ENCODE results near the gene N4BP3. TPM values are rescaled to one million over a fixed set of nuclear protein-coding genes. Genes with fewer than 3 reads are reported as not detected.
A peak's percentile ranks its signal among the peaks of the same experiment; 100 is the strongest.

Gene N4BP3
- total RNA-seq, 2 experiments from 2014 or later, result 3.3 to 3.7 TPM

GRCh38 chr5:178136990-178137389 is 23.7 kb downstream of the N4BP3 start:
- DNase-seq (no peak), ATAC-seq (no peak)
- Mint-ChIP-seq H3K27ac (no peak overlapping the region), H3K4me3 (no peak overlapping the region), H3K27me3 (no peaks in the 10 kb centered on the region), H3K9me3 (ENCODE audit: low read depth) (no peaks in the 10 kb centered on the region), H3K4me1 (peaks cover 17% of the 10 kb centered on the region), H3K36me3 (ENCODE audit: low read depth) (peaks cover 28% of the 10 kb centered on the region)
- intact Hi-C loops (cut with DNase I, micrococcal nuclease), result no loop called here
- POLR2A ChIA-PET, result no interaction called here
- CTCF ChIA-PET, result interaction anchor here (1.9 to 2.3 kb wide), 3 partner anchors 16 to 60 kb away, joined by 5 to 11 read pairs (median 9); partner anchors contain the start of gene NHP2

DNA sequence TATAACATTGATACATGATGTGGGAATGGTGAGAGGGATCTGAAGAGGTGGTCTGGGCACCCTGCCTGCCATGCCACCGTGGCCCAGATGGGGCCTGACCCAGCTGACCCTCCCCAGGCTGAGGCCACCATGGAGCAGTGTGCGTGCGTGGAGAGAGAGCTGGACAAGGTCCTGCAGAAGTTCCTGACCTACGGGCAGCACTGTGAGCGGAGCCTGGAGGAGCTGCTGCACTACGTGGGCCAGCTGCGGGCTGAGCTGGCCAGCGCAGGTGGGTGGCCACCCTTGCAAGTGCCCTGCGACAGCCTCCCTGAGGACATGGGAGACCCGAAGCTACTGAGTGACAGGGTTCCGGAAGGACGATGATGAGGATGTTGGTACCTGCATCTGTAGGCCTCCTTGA is 24.7 kb downstream of the N4BP3 start:
- Mint-ChIP-seq H3K36me3 (ENCODE audit: low read depth) (peaks cover 26% of the 10 kb centered on the region), H3K27ac (no peak overlapping the region), H3K4me1 (peaks cover 14% of the 10 kb centered on the region), H3K4me3 (no peak overlapping the region), H3K9me3 (ENCODE audit: low read depth) (no peaks in the 10 kb centered on the region), H3K27me3 (no peaks in the 10 kb centered on the region)
- intact Hi-C loops (cut with DNase I, micrococcal nuclease), result no loop called here
- ATAC-seq, result no peak
- ChIA-PET POLR2A (no interaction called here), CTCF (interaction anchor here (0.9 to 2.3 kb wide), 3 partner anchors 16 to 60 kb away, joined by 4 to 9 read pairs (median 5); partner anchors contain the start of gene NHP2)
- DNase-seq, result no peak

- H3K4me1 Mint-ChIP-seq, result peaks cover 9% of the 10 kb centered on the region
- no peak for ATAC-seq
- H3K27ac Mint-ChIP-seq, result no peak overlapping the region
- no peak for DNase-seq
- POLR2A ChIA-PET, result no interaction called here
- intact Hi-C loops (cut with DNase I, micrococcal nuclease), result no loop called here
- no peaks in the 10 kb centered on the region for H3K9me3 Mint-ChIP-seq (ENCODE audit: low read depth)
- CTCF ChIA-PET, result interaction anchor here (0.6 to 1.7 kb wide), 3 partner anchors 21 to 64 kb away, joined by 3 to 9 read pairs (median 3); no protein-coding TSS in a partner anchor
- H3K36me3 Mint-ChIP-seq (ENCODE audit: low read depth), result peaks cover 24% of the 10 kb centered on the region
- H3K4me3 Mint-ChIP-seq, result no peak overlapping the region
- H3K27me3 Mint-ChIP-seq, result no peaks in the 10 kb centered on the region
Measured at GRCh38 chr5:178141550-178141949, 28.2 kb downstream of the N4BP3 start.

DNA sequence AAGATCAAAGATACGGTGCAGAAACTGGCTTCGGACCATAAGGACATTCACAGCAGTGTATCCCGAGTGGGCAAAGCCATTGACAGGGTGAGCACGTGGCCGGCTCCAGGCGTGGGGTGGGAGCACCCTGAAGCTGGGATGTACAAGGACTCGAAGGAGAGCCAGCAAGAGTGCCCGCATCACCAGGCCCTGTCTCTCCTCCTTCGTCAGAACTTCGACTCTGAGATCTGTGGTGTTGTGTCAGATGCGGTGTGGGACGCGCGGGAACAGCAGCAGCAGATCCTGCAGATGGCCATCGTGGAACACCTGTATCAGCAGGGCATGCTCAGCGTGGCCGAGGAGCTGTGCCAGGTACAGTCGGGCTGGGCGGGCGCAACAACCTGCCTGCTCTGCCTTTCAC is 29.3 kb downstream of the N4BP3 start:
- ChIA-PET POLR2A (interaction anchor here (0.6 to 2.4 kb wide), 3 partner anchors 11 to 1104 kb away, joined by 4 to 8 read pairs (median 4); partner anchors contain the start of gene NHP2), CTCF (interaction anchor here (1.6 to 5.6 kb wide), 2 partner anchors 9 to 66 kb away, joined by 8 to 47 read pairs; no protein-coding TSS in a partner anchor)
- no peaks in the 10 kb centered on the region for H3K27me3 Mint-ChIP-seq
- H3K36me3 Mint-ChIP-seq (ENCODE audit: low read depth), result peaks cover 30% of the 10 kb centered on the region
- H3K27ac Mint-ChIP-seq, result no peak overlapping the region
- peaks cover 11% of the 10 kb centered on the region for H3K4me1 Mint-ChIP-seq
- DNase-seq (no peak), ATAC-seq (no peak)
- H3K9me3 Mint-ChIP-seq (ENCODE audit: low read depth), result no peaks in the 10 kb centered on the region
- intact Hi-C loops (cut with DNase I, micrococcal nuclease), result no loop called here
- H3K4me3 Mint-ChIP-seq, result no peak overlapping the region

- Mint-ChIP-seq H3K4me3 (no peak overlapping the region), H3K36me3 (ENCODE audit: low read depth) (peaks cover 36% of the 10 kb centered on the region), H3K9me3 (ENCODE audit: low read depth) (no peaks in the 10 kb centered on the region), H3K4me1 (peaks cover 11% of the 10 kb centered on the region), H3K27ac (no peak overlapping the region), H3K27me3 (no peaks in the 10 kb centered on the region)
- ATAC-seq (no peak), DNase-seq (no peak)
- intact Hi-C loops (cut with DNase I, micrococcal nuclease), result no loop called here
- CTCF ChIA-PET, result interaction anchor here (0.6 to 5.6 kb wide), 5 partner anchors 10 to 1124 kb away, joined by 3 to 47 read pairs (median 5); partner anchors contain the start of gene NHP2
- POLR2A ChIA-PET, result interaction anchor here (1.4 to 2.4 kb wide), 2 partner anchors 11 to 19 kb away, joined by 4 to 8 read pairs; partner anchors contain the start of gene NHP2
Measured at GRCh38 chr5:178143246-178143645, 29.9 kb downstream of the N4BP3 start.

GRCh38 chr5:178143901-178144300 is 30.6 kb downstream of the N4BP3 start:
- ATAC-seq, result no peak
- POLR2A ChIA-PET, result interaction anchor here (0.6 to 2.4 kb wide), 2 partner anchors 10 to 76 kb away, joined by 3 to 8 read pairs; partner anchors contain the start of gene NHP2
- Mint-ChIP-seq H3K9me3 (ENCODE audit: low read depth) (no peaks in the 10 kb centered on the region), H3K36me3 (ENCODE audit: low read depth) (peaks cover 40% of the 10 kb centered on the region), H3K4me3 (no peak overlapping the region), H3K4me1 (peaks cover 13% of the 10 kb centered on the region), H3K27ac (no peak overlapping the region), H3K27me3 (no peaks in the 10 kb centered on the region)
- no peak for DNase-seq
- CTCF ChIA-PET, result interaction anchor here (0.6 to 5.6 kb wide), 5 partner anchors 10 to 1321 kb away, joined by 3 to 47 read pairs (median 5); partner anchors contain the start of gene NHP2
- intact Hi-C loops (cut with DNase I, micrococcal nuclease), result no loop called here

- DNase-seq (peak; percentile 83), ATAC-seq (peak; percentile 73)
- CTCF ChIA-PET, result interaction anchor here (0.7 to 5.6 kb wide), 7 partner anchors 7 to 70 kb away, joined by 3 to 47 read pairs (median 3); partner anchors contain the start of genes NHP2 and RMND5B
- Mint-ChIP-seq H3K4me1 (peaks cover 35% of the 10 kb centered on the region), H3K9me3 (ENCODE audit: low read depth) (no peaks in the 10 kb centered on the region), H3K36me3 (ENCODE audit: low read depth) (peaks cover 51% of the 10 kb centered on the region), H3K27ac (peak overlapping the region; percentile 58), H3K27me3 (no peaks in the 10 kb centered on the region), H3K4me3 (no peak overlapping the region)
- intact Hi-C loops (cut with DNase I, micrococcal nuclease), result loop anchor here (1.0 to 2.0 kb wide), 3 partner anchors 18 to 70 kb away; no protein-coding TSS in a partner anchor
- POLR2A ChIA-PET, result interaction anchor here (1.0 kb wide), 1 partner anchor 72 kb away, joined by 4 read pairs; no protein-coding TSS in a partner anchor
Measured at GRCh38 chr5:178145965-178146820, 32.9 kb downstream of the N4BP3 start.

DNA sequence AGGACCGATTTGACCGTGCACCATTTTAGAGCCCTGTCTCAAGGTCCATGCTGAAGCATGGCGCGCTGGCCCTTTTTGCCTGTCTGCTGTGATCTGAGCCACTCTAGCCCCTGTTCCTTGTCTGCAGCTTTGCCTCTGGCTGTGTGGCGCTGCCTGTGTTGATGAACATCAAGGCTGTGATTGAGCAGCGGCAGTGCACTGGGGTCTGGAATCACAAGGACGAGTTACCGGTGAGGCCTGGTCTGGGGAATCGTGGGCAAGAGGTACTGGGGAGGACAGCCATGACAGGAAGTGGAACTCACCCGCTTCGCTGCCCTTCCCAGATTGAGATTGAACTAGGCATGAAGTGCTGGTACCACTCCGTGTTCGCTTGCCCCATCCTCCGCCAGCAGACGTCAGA is 34.1 kb downstream of the N4BP3 start:
- POLR2A ChIA-PET, result no interaction called here
- CTCF ChIA-PET, result interaction anchor here (0.6 to 5.6 kb wide), 4 partner anchors 27 to 91 kb away, joined by 3 to 47 read pairs (median 10); no protein-coding TSS in a partner anchor
- no peak overlapping the region for H3K27ac Mint-ChIP-seq
- H3K4me1 Mint-ChIP-seq, result peaks cover 44% of the 10 kb centered on the region
- H3K9me3 Mint-ChIP-seq (ENCODE audit: low read depth), result no peaks in the 10 kb centered on the region
- ATAC-seq (no peak), DNase-seq (no peak)
- intact Hi-C loops (cut with DNase I, micrococcal nuclease), result loop anchor here in 1 of 2 experiments (2.0 kb wide), 1 partner anchor 27 kb away; no protein-coding TSS in a partner anchor
- H3K27me3 Mint-ChIP-seq, result no peaks in the 10 kb centered on the region
- H3K36me3 Mint-ChIP-seq (ENCODE audit: low read depth), result peaks cover 58% of the 10 kb centered on the region
- H3K4me3 Mint-ChIP-seq, result no peak overlapping the region

- Mint-ChIP-seq H3K4me1 (peaks cover 54% of the 10 kb centered on the region), H3K27ac (peak overlapping the region; percentile 87), H3K9me3 (ENCODE audit: low read depth) (no peaks in the 10 kb centered on the region), H3K4me3 (no peak overlapping the region), H3K36me3 (ENCODE audit: low read depth) (peaks cover 63% of the 10 kb centered on the region), H3K27me3 (no peaks in the 10 kb centered on the region)
- ChIA-PET CTCF (interaction anchor here (0.6 to 16.3 kb wide), 6 partner anchors 19 to 557 kb away, joined by 3 to 137 read pairs (median 4); partner anchors contain the start of gene TMED9), POLR2A (interaction anchor here (0.9 kb wide), 1 partner anchor 72 kb away, joined by 3 read pairs; no protein-coding TSS in a partner anchor)
- intact Hi-C loops (cut with DNase I, micrococcal nuclease), result no loop called here
- ATAC-seq (no peak), DNase-seq (peak; percentile 55)
Measured at GRCh38 chr5:178149199-178149932, 36.0 kb downstream of the N4BP3 start.

GRCh38 chr5:178150977-178151734 is 37.8 kb downstream of the N4BP3 start:
- peak overlapping the region; percentile 87 for H3K27ac Mint-ChIP-seq
- CTCF ChIA-PET, result interaction anchor here (16.3 kb wide), 1 partner anchor 75 kb away, joined by 137 read pairs; no protein-coding TSS in a partner anchor
- H3K9me3 Mint-ChIP-seq (ENCODE audit: low read depth), result no peaks in the 10 kb centered on the region
- ATAC-seq (no peak), DNase-seq (no peak)
- H3K4me3 Mint-ChIP-seq, result no peak overlapping the region
- peaks cover 53% of the 10 kb centered on the region for H3K4me1 Mint-ChIP-seq
- POLR2A ChIA-PET, result interaction anchor here (0.5 kb wide), 1 partner anchor 10 kb away, joined by 8 read pairs; no protein-coding TSS in a partner anchor
- no peaks in the 10 kb centered on the region for H3K27me3 Mint-ChIP-seq
- intact Hi-C loops (cut with DNase I, micrococcal nuclease), result loop anchor here in 1 of 2 experiments (5.0 kb wide), 5 partner anchors 559 to 1406 kb away; partner anchors contain the start of genes DDX41, GRK6 and TMED9
- peaks cover 57% of the 10 kb centered on the region for H3K36me3 Mint-ChIP-seq (ENCODE audit: low read depth)
